Vagina (tissue), 2 donors: Measurements from ENCODE around the gene BFAR. TPM values are rescaled to one million over a fixed set of nuclear protein-coding genes. Genes with fewer than 3 reads are reported as not detected.
"Not testable (repeated sequence)": the region's sequence is repeated elsewhere in the genome, so short reads cannot be mapped to it uniquely, and the experiment has no call there.

Source experiments
- DNase-seq, 2 donors: peaks; one replicate each; pipeline ENCODE4 v3.0.0-alpha.2; 2017; ENCODE audit errors: extremely low spot score in 2 of 2
- H3K27ac ChIP-seq: fragments of 200-600 bp; sonication (generic); one replicate; pipeline ENCODE4 v1.5.1; 2019
- H3K27me3 ChIP-seq: fragments of 200-600 bp; sonication (generic); one replicate; pipeline ENCODE4 v1.5.1; 2019
- H3K36me3 ChIP-seq, 2 donors: fragments of 200-600 bp; sonication (generic); one replicate each; pipeline ENCODE4 v1.5.1; 2017 to 2019
- H3K4me1 ChIP-seq: fragments of 200-600 bp; sonication (generic); one replicate; pipeline ENCODE4 v1.5.1; 2019
- H3K4me3 ChIP-seq, 2 donors: fragments of 200-600 bp; sonication (generic); 1 replicate in 1 of 2; 2 replicates in 1 of 2; pipeline ENCODE4 v1.5.1; 2016 to 2019
- H3K9me3 ChIP-seq: fragments of 200-600 bp; sonication (generic); one replicate; pipeline ENCODE4 v1.5.1; 2019
- CTCF ChIP-seq, 3 experiments: fragments of 450-650 bp in 2 of 3; fragments of 200-600 bp in 1 of 3; sonication (generic) in 1 of 3; IDR thresholded peaks; one replicate each; pipeline ENCODE4 v1.5.1; 2017 to 2019; ENCODE audit warnings: antibody characterized with exemption in 3 of 3, mild to moderate bottlenecking in 2 of 3, moderate library complexity in 2 of 3
- POLR2A ChIP-seq, 2 donors: fragments of 450-650 bp; IDR thresholded peaks; one replicate each; pipeline ENCODE4 v1.6.1; 2017; ENCODE audit warnings: antibody characterized with exemption in 2 of 2, mild to moderate bottlenecking in 2 of 2, moderate library complexity in 2 of 2
- POLR2AphosphoS5 ChIP-seq, 2 donors: sonication (generic); formaldehyde crosslinking; IDR thresholded peaks; one replicate each; pipeline ENCODE4 v1.9.0; 2017; ENCODE audit warnings: antibody characterized with exemption in 2 of 2, mild to moderate bottlenecking in 2 of 2, low read depth in 1 of 2; ENCODE audit not compliant: insufficient read depth in 1 of 2
- intact Hi-C: fragments of 100-400 bp; cut with DNase I; formaldehyde crosslinking; loops from one replicate; pipeline ENCODE4 v1.15.1; 2023
- total RNA-seq: library from RNA; depleted of rRNA; stranded (reverse); fragments of >200 nt; gene quantifications from one replicate; pipeline ENCODE4 v1.2.3, GENCODE V29; 2016

Gene BFAR
- total RNA-seq, 1 donor from 2014 or later = 44.4 TPM

- peaks cover 43% of the 10 kb centered on the region for H3K4me1 ChIP-seq
- intact Hi-C loops = no loop called here
- peak overlapping the region; percentile 95 for H3K27ac ChIP-seq
- no peak for DNase-seq
- no peaks in the 10 kb centered on the region for H3K9me3 ChIP-seq
- peak overlapping the region; percentile 86 to 97 for H3K4me3 ChIP-seq
- no peaks in the 10 kb centered on the region for H3K27me3 ChIP-seq
- H3K36me3 ChIP-seq = peaks cover 0 to 36% of the 10 kb centered on the region in 2 donors
- TF ChIP-seq POLR2A (IDR thresholded peaks at IDR 0.05) (no peak), POLR2AphosphoS5 (IDR thresholded peaks at IDR 0.05; ENCODE audit: insufficient read depth in 1 of 2, low read depth in 1 of 2) (no peak), CTCF (IDR thresholded peaks at IDR 0.05) (no peak)
Measured at GRCh38 chr16:14628806-14629611, 3.7 kb upstream of the BFAR start.

- Histone ChIP-seq H3K4me1 (peaks cover 49% of the 10 kb centered on the region), H3K9me3 (no peaks in the 10 kb centered on the region), H3K27ac (peak overlapping the region; percentile 95), H3K4me3 (peak overlapping the region; percentile 86 to 97), H3K36me3 (peaks cover 0 to 32% of the 10 kb centered on the region in 2 donors), H3K27me3 (no peaks in the 10 kb centered on the region)
- TF ChIP-seq POLR2AphosphoS5 (IDR thresholded peaks at IDR 0.05; ENCODE audit: insufficient read depth in 1 of 2, low read depth in 1 of 2) (no peak), CTCF (IDR thresholded peaks at IDR 0.05) (no peak), POLR2A (IDR thresholded peaks at IDR 0.05) (no peak)
- no peak for DNase-seq
- intact Hi-C loops = no loop called here
Measured at GRCh38 chr16:14629612-14629918, 3.2 kb upstream of the BFAR start.

GRCh38 chr16:14629919-14630619 is 2.7 kb upstream of the BFAR start, which contains the start of gene PARN:
TSS of gene PARN (minus strand) at chr16:14630260. CDS start at chr16:14630125, 135 bp downstream.
- Histone ChIP-seq H3K36me3 (peaks cover 0 to 27% of the 10 kb centered on the region in 2 donors), H3K4me3 (peak within 1 kb of the TSS; percentile 86 to 97), H3K9me3 (no peaks in the 10 kb centered on the region), H3K4me1 (peaks cover 54% of the 10 kb centered on the region), H3K27ac (peak within 1 kb of the TSS; percentile 95), H3K27me3 (no peaks in the 10 kb centered on the region)
- peak; percentile 79 to 92 for TF ChIP-seq POLR2AphosphoS5 (IDR thresholded peaks at IDR 0.05; ENCODE audit: insufficient read depth in 1 of 2, low read depth in 1 of 2)
- TF ChIP-seq CTCF (IDR thresholded peaks at IDR 0.05) = no peak
- peak in 1 of 2 donors; percentile 86 for TF ChIP-seq POLR2A (IDR thresholded peaks at IDR 0.05)
- intact Hi-C loops = no loop called here
- peak in 1 of 2 donors; percentile 94 for DNase-seq

- peaks cover 61% of the 10 kb centered on the region for H3K4me1 ChIP-seq
- peak overlapping the region; percentile 86 to 97 for H3K4me3 ChIP-seq
Measured at GRCh38 chr16:14630620-14631330, 2.0 kb upstream of the BFAR start.

GRCh38 chr16:14634389-14634725 is 1.6 kb downstream of the BFAR start:
- peak overlapping the region; percentile 66 to 90 for H3K4me3 ChIP-seq
- no peaks in the 10 kb centered on the region for H3K9me3 ChIP-seq
- peaks cover 0 to 7% of the 10 kb centered on the region in 2 donors for H3K36me3 ChIP-seq
- intact Hi-C loops = no loop called here
- H3K4me1 ChIP-seq = peaks cover 59% of the 10 kb centered on the region
- H3K27ac ChIP-seq = no peak overlapping the region
- H3K27me3 ChIP-seq = no peaks in the 10 kb centered on the region
- TF ChIP-seq POLR2AphosphoS5 (IDR thresholded peaks at IDR 0.05; ENCODE audit: insufficient read depth in 1 of 2, low read depth in 1 of 2) (no peak), CTCF (IDR thresholded peaks at IDR 0.05) (no peak), POLR2A (IDR thresholded peaks at IDR 0.05) (no peak)
- no peak for DNase-seq

More at GRCh38 chr16:14630620-14631330, 2.0 kb upstream of the BFAR start:
- intact Hi-C loops, H3K27me3 ChIP-seq, DNase-seq, H3K9me3 ChIP-seq: not testable (repeated sequence)
- peak overlapping the region; percentile 95 for H3K27ac ChIP-seq
- peaks cover 0 to 21% of the 10 kb centered on the region in 2 donors for H3K36me3 ChIP-seq
